Stimulated activated naive B cell treated with anti-CD40 and anti-IgM and Interleukin-4, amounts not matched to agents 10 μg/mL and 1 μg/mL and 100 μg/mL, for 72 hours (primary cell): ENCODE data around the gene TRIM58.

Experiments used
- ATAC-seq, 2 donors: fragments of 150-1000 bp; cut with Tn5 transposase; replicated peaks; 2 replicates each; pipeline ENCODE4 v1.10.0; 2021; ENCODE audit warnings: moderate library complexity in 1 of 2
- DNase-seq: peaks from one replicate; pipeline ENCODE4 v3.0.0; 2021
- H3K27ac Mint-ChIP-seq: one replicate; pipeline ENCODE4 v1.8.0; 2022; ENCODE audit warnings: mild to moderate bottlenecking, mixed read lengths
- H3K27me3 Mint-ChIP-seq, 2 donors: one replicate each; pipeline ENCODE4 v1.8.0; 2022; ENCODE audit warnings: mixed read lengths in 2 of 2
- H3K36me3 Mint-ChIP-seq, 2 donors: one replicate each; pipeline ENCODE4 v1.8.0; 2022; ENCODE audit warnings: mixed read lengths in 2 of 2, mild to moderate bottlenecking in 1 of 2
- H3K4me1 Mint-ChIP-seq, 2 donors: one replicate each; pipeline ENCODE4 v1.8.0; 2022; ENCODE audit warnings: mixed read lengths in 2 of 2, mild to moderate bottlenecking in 1 of 2
- H3K4me3 Mint-ChIP-seq, 2 donors: one replicate each; pipeline ENCODE4 v1.8.0; 2022; ENCODE audit warnings: mild to moderate bottlenecking in 2 of 2, mixed read lengths in 2 of 2, moderate library complexity in 1 of 2
- H3K9me3 Mint-ChIP-seq, 2 donors: one replicate each; pipeline ENCODE4 v1.8.0; 2022; ENCODE audit warnings: mixed read lengths in 2 of 2, mild to moderate bottlenecking in 1 of 2

Gene TRIM58

DNA sequence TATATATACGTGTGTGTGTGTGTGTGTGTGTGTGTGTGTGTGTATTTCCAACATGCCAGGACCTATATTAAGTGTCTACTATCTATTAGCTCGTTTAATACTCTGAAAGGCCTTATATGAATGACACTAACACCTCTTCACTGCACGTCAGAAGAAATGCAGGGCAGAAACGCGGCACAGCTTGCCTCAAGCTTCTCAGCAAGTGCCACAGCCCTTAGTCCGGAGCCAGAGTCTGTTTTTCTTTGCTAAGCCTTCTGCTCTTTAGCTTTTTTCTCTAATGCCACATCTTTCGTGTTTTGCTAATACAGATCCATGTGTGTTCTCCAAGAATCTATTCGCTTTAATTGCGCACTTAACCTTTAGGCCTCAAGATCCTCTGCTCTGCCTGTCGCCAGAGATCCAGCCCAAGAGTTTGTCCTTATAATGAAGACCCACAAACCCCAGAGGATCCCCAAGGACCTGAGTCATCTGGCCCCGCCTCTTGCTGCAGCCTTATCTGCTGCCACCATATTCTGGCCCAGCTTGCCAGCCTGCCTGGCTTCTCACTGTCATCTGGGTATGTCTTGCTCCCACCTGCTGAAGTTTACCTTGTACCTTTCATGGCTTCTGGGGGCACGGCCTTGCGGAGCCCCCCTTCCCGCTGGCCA, 2.0 kb upstream of the TRIM58 start:
- H3K27me3 Mint-ChIP-seq, result peaks cover 8 to 34% of the 10 kb centered on the region in 2 donors

DNA sequence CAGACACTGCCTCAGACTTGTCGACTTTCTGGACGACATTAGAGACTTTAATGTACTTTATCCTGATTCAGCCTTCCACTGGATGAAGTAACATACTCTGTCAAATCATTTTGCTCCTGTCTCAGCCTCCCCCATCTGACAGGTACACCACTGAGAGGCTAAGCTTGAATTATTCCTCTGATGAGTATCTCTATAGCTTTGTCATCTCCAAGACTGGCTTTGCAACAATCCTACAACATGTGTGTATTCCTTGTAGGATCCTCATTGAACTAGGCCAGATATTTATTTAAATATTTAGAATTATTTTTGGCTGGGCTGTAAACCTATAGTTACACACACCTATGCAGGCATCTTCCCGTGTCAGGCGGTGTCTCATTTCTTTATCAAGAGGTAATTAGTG, 1.1 kb upstream of the TRIM58 start:
- H3K4me1 Mint-ChIP-seq, result peaks cover 19 to 24% of the 10 kb centered on the region in 2 donors

More for the DNA sequence above, 2.0 kb upstream of the TRIM58 start:
- no peak overlapping the region for H3K27ac Mint-ChIP-seq
- H3K36me3 Mint-ChIP-seq, result peaks cover 0 to 1% of the 10 kb centered on the region in 2 donors
- H3K4me1 Mint-ChIP-seq, result peaks cover 19 to 24% of the 10 kb centered on the region in 2 donors
- no peak for ATAC-seq
- no peak for DNase-seq
- H3K9me3 Mint-ChIP-seq, result peaks cover 0 to 7% of the 10 kb centered on the region in 2 donors
- no peak overlapping the region for H3K4me3 Mint-ChIP-seq

DNA sequence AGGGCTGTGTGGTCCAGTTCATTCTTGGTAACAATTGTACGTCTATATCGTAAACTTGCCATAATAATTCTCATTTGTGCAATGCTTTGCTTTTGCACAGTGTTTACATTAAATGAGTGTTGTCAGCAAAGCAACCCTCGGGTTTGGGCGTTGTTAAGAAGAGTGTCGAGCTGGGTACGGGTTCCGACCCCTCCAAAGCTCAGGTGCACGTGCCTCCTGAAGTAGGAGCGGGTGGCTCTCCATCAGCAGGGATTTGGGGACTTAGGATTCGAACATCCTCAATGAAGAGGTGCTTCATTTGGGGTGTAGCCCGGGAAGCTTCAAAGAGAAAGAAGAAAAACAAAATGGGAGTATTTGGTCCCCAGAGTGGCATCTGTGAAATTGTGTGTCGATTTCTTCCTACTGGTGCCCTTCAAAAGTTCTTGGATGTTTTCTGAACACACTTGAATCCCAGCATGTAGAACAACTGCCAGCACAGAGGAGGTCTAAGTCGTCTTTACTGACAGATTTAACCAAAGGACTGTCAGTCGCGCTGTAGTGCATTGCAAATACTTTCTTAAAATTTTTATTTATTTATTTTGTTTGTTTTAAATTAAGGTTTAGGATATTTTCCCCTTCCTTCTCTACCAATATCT, 1.1 kb downstream of the TRIM58 start:
- Mint-ChIP-seq H3K36me3 (peaks cover 0 to 1% of the 10 kb centered on the region in 2 donors), H3K4me3 (peak overlapping the region; percentile 79 to 83), H3K4me1 (peaks cover 11 to 15% of the 10 kb centered on the region in 2 donors), H3K9me3 (peaks cover 0 to 1% of the 10 kb centered on the region in 2 donors), H3K27me3 (peaks cover 5 to 33% of the 10 kb centered on the region in 2 donors), H3K27ac (peak overlapping the region; percentile 76)
- ATAC-seq (peak; percentile 2 to 7), DNase-seq (no peak)

More for the DNA sequence above, 1.1 kb upstream of the TRIM58 start:
- DNase-seq (no peak), ATAC-seq (no peak)
- H3K27ac Mint-ChIP-seq, result no peak overlapping the region
- H3K27me3 Mint-ChIP-seq, result peaks cover 8 to 36% of the 10 kb centered on the region in 2 donors
- H3K9me3 Mint-ChIP-seq, result peaks cover 0 to 7% of the 10 kb centered on the region in 2 donors
- peak overlapping the region; percentile 83 to 89 for H3K4me3 Mint-ChIP-seq
- peaks cover 0 to 1% of the 10 kb centered on the region in 2 donors for H3K36me3 Mint-ChIP-seq

DNA sequence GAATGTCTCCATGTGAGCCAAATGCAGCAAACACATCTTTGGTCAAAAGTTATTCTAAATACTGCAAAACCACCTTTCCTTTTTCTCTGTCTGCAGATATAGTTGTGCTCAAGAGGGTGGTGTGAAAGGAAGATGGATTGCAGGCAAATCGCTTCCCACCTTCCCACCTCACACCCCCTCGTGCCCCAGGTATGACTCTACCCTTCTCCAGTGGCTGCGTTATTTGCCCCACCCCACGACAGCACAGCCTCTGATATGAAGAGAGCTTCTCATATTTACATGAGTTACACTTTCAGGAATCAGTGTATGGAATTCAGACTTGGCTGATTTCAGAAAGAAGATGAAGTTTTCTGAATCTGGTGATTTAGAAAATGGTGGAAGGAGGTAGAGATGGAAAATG, 5.8 kb downstream of the TRIM58 start:
- ATAC-seq (no peak), DNase-seq (no peak)
- Mint-ChIP-seq H3K36me3 (peaks cover 2 to 3% of the 10 kb centered on the region in 2 donors), H3K4me3 (no peak overlapping the region), H3K27me3 (peaks cover 0 to 12% of the 10 kb centered on the region in 2 donors), H3K9me3 (no peaks in the 10 kb centered on the region), H3K27ac (no peak overlapping the region), H3K4me1 (peaks cover 5% of the 10 kb centered on the region in 2 donors)

DNA sequence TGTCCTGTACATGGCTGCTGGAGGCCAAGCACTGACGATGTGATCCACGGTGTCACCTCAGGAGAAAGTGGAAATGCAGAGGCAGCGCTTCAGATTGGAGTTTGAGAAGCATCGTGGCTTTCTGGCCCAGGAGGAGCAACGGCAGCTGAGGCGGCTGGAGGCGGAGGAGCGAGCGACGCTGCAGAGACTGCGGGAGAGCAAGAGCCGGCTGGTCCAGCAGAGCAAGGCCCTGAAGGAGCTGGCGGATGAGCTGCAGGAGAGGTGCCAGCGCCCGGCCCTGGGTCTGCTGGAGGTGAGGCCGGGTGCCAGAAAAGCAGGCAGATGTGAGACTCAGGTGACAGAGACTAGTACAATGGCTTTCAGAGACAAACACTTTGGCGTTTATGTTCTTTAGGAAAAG, 7.7 kb downstream of the TRIM58 start:
- Mint-ChIP-seq H3K4me3 (no peak overlapping the region), H3K4me1 (no peaks in the 10 kb centered on the region), H3K27me3 (peaks cover 0 to 7% of the 10 kb centered on the region in 2 donors), H3K36me3 (peaks cover 2 to 10% of the 10 kb centered on the region in 2 donors), H3K27ac (no peak overlapping the region), H3K9me3 (peaks cover 0 to under 1% of the 10 kb centered on the region in 2 donors)
- no peak for ATAC-seq
- DNase-seq, result no peak

DNA sequence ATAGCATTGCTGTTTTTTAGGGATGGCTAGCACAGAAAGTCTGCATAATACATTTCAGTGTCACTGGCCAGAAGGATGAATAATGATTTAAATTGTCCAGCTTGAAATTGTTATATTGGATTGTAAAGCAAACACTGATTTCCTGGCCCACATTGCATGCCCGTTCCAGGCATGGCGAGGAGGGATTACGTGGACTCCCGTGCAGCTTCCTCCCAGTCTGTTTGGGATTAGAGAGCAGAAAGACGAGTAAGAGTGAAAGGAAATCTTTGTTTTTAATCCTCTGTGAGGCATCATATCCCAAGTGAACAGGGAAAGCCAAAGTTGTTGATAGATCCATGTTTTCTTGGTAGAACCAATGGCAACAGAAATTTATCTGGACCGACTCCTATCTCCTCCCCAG, 8.4 kb downstream of the TRIM58 start:
- ATAC-seq (no peak), DNase-seq (no peak)
- no peak overlapping the region for H3K27ac Mint-ChIP-seq
- H3K9me3 Mint-ChIP-seq, result peaks cover 0 to 2% of the 10 kb centered on the region in 2 donors
- no peaks in the 10 kb centered on the region for H3K4me1 Mint-ChIP-seq
- H3K36me3 Mint-ChIP-seq, result peaks cover 2 to 12% of the 10 kb centered on the region in 2 donors
- H3K27me3 Mint-ChIP-seq, result peaks cover 0 to 7% of the 10 kb centered on the region in 2 donors
- H3K4me3 Mint-ChIP-seq, result no peak overlapping the region

DNA sequence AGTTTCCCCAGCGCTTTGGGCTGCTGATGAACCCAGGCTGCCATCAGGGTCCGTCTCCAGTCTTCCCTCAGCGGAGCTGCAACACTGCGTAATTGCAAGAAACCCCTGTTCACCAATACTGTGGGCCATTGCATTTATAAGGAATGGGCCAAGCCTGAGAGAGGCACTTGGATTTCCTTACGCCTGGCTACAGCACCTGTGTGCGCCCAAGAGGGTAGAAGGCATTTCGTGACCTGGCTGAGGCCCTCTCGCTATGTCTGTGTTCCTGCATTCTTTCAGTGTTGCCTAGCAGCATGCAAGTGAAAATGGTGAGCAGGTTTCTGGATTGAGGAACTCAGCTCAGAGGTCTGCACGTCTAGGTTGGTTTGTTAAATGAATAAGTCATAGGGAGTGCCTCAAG, 26.4 kb downstream of the TRIM58 start:
- DNase-seq (no peak), ATAC-seq (no peak)
- Mint-ChIP-seq H3K27ac (no peak overlapping the region), H3K4me3 (no peak overlapping the region), H3K9me3 (no peaks in the 10 kb centered on the region), H3K4me1 (no peaks in the 10 kb centered on the region), H3K36me3 (no peaks in the 10 kb centered on the region), H3K27me3 (no peaks in the 10 kb centered on the region)

DNA sequence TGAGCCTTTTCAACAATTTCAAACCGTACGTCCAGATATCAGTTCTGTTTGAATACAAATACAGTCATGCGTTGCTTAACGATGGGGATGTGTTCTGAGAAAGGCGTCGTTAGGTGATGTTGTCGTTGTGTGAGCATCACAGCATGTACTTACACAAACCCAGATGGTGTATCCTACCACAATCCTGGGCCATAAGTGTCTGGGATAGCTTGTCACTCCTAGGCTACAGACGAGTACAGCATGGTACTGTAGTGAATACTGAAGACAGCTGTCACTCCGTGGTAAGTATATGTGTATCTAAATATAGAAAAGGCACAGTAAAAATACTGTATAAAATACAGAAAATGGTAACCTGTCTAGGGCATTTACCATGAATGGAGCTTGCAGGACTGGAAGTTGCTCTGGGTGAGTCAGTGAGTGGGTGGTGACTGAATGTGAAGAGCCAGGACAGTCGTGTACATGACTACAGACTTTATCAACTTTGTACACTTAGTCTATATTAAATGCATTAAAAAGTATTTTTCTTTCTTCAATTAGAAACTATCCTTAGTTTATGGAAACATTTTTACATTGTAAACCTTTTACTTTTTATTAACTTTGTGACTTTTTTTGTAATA, 27.9 kb downstream of the TRIM58 start:
- H3K4me3 Mint-ChIP-seq, result no peak overlapping the region
- H3K4me1 Mint-ChIP-seq, result no peaks in the 10 kb centered on the region
- H3K9me3 Mint-ChIP-seq, result no peaks in the 10 kb centered on the region
- H3K27me3 Mint-ChIP-seq, result no peaks in the 10 kb centered on the region
- no peak for ATAC-seq
- no peak overlapping the region for H3K27ac Mint-ChIP-seq
- no peak for DNase-seq
- H3K36me3 Mint-ChIP-seq, result no peaks in the 10 kb centered on the region

DNA sequence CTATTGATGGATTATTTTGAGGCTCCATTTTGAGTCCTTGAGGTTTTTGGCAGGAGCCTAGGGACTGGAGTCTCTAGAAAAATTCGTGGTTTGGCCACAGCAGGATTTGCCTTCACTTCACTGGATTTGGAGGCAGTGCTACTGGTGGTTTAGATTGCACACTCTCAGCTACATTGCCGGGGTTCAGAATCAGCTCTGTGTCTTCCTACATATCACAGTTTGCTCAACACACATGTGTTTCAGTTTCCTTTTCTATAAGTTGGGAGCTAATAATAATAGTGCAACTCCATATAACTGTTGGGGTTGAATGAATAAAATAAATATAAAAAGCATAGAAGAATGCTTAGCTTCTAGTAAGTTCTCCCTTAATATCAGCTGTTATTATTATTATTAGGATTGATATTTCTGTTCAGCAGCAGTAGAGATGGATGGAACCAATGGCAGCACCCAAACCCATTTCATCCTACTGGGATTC, 38.2 kb downstream of the TRIM58 start, which contains the start of gene OR2W3:
TSS of gene OR2W3 (plus strand) at position 425 of the 475 bp plus-strand sequence. CDS start at position 425, 0 bp downstream.
- ATAC-seq, result no peak
- Mint-ChIP-seq H3K27me3 (no peaks in the 10 kb centered on the region), H3K9me3 (peaks cover 0 to 7% of the 10 kb centered on the region in 2 donors)

DNA sequence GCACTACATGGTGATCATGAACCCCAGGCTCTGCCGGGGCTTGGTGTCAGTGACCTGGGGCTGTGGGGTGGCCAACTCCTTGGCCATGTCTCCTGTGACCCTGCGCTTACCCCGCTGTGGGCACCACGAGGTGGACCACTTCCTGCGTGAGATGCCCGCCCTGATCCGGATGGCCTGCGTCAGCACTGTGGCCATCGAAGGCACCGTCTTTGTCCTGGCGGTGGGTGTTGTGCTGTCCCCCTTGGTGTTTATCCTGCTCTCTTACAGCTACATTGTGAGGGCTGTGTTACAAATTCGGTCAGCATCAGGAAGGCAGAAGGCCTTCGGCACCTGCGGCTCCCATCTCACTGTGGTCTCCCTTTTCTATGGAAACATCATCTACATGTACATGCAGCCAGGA, 39.0 kb downstream of the TRIM58 start:
- no peak for DNase-seq
- H3K4me3 Mint-ChIP-seq, result no peak overlapping the region
- H3K36me3 Mint-ChIP-seq, result peaks cover 0 to 10% of the 10 kb centered on the region in 2 donors

More for the DNA sequence above, 38.2 kb downstream of the TRIM58 start, which contains the start of gene OR2W3:
- Mint-ChIP-seq H3K27ac (no peak within 1 kb of the TSS), H3K36me3 (peaks cover 0 to 10% of the 10 kb centered on the region in 2 donors), H3K4me3 (no peak within 1 kb of the TSS), H3K4me1 (no peaks in the 10 kb centered on the region)
- DNase-seq, result no peak

DNA sequence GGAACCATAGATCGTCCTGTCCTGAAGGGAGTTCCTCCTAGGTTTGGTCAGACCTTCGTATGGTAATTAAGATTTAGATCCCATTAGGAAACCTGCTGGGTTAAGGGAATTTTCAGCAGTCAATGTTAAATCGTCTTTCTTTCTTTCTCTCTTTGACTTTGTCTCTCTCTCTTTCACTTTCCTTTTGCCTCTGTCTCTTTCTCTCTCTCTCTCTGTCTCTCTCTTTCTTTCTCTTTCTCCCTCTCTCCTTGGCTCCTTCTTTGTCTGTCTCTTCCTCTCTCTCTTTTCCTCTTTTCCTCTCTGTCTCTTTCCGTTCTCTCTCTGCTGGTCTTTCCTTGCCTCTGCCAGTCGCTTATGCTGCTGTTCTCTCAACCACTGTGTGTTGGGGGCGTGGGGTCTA, 47.1 kb downstream of the TRIM58 start:
- peaks cover 12 to 29% of the 10 kb centered on the region in 2 donors for H3K4me1 Mint-ChIP-seq
- H3K36me3 Mint-ChIP-seq, result peaks cover 4 to 5% of the 10 kb centered on the region in 2 donors
- H3K9me3 Mint-ChIP-seq, result peaks cover 13 to 16% of the 10 kb centered on the region in 2 donors
- H3K27ac Mint-ChIP-seq, result no peak overlapping the region
- H3K27me3 Mint-ChIP-seq, result no peaks in the 10 kb centered on the region
- no peak for ATAC-seq
- no peak overlapping the region for H3K4me3 Mint-ChIP-seq
- DNase-seq, result no peak

More for the DNA sequence above, 39.0 kb downstream of the TRIM58 start:
- no peaks in the 10 kb centered on the region for H3K4me1 Mint-ChIP-seq
- peaks cover 0 to 7% of the 10 kb centered on the region in 2 donors for H3K9me3 Mint-ChIP-seq
- H3K27ac Mint-ChIP-seq, result no peak overlapping the region
- ATAC-seq, result no peak
- no peaks in the 10 kb centered on the region for H3K27me3 Mint-ChIP-seq

DNA sequence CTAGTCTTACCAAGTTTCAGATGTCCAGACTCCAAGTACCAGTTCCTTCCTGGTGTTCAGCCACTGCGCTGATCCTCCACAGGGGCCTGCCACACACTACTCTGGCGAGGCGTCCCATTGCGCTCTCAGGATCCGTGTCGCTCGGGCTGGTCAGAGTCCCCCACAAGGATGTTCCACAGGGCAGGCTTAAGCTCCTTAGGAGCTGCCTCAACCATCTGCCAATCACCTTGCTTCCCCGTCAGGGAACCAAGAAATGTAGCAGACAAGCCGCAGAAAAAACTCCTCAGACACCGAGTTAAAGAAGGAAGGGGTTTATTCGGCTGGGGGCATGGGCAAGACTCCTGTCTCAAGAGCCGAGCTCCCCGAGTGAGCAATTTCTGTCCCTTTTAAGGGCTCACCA, 48.2 kb downstream of the TRIM58 start:
- H3K4me3 Mint-ChIP-seq, result no peak overlapping the region
- H3K4me1 Mint-ChIP-seq, result peaks cover 12 to 29% of the 10 kb centered on the region in 2 donors
- H3K27ac Mint-ChIP-seq, result no peak overlapping the region
- H3K36me3 Mint-ChIP-seq, result peaks cover 4 to 5% of the 10 kb centered on the region in 2 donors
- ATAC-seq (no peak), DNase-seq (no peak)
- no peaks in the 10 kb centered on the region for H3K27me3 Mint-ChIP-seq
- H3K9me3 Mint-ChIP-seq, result peaks cover 13 to 16% of the 10 kb centered on the region in 2 donors

DNA sequence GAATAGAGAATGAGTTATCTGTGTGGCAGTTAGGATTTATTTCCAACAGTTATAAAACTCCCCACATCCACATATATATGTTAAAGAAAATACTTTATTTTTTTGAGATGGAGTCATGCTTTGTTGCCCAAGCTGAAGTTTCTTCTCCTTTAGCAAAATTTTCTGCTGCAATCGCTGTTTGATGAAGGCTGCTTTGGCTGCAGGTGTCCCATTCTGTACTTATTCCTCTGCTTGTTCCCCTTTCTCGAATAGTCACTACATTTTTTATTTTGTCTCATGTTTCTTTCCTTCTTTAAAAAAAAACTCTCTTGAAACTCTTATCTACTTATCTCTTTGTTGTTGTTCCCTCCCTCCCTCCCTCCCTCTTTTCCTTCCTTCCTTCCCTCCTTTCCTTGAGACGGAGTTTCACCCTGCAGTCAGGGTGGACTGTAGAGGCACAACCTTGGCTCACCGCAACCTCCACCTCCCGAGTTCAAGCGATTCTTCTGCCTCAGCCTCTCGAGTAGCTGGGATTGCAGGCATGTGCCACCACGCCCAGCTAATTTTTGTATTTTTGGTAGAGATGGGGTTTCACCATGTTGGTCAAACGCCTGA, 49.0 kb downstream of the TRIM58 start:
- Mint-ChIP-seq H3K4me3 (peak overlapping the region; percentile 80 to 83), H3K4me1 (peaks cover 12 to 29% of the 10 kb centered on the region in 2 donors), H3K36me3 (peaks cover 4 to 5% of the 10 kb centered on the region in 2 donors), H3K9me3 (peaks cover 13 to 16% of the 10 kb centered on the region in 2 donors), H3K27ac (peak overlapping the region; percentile 37), H3K27me3 (no peaks in the 10 kb centered on the region)
- DNase-seq, result no peak
- peak; percentile 39 to 41 for ATAC-seq

DNA sequence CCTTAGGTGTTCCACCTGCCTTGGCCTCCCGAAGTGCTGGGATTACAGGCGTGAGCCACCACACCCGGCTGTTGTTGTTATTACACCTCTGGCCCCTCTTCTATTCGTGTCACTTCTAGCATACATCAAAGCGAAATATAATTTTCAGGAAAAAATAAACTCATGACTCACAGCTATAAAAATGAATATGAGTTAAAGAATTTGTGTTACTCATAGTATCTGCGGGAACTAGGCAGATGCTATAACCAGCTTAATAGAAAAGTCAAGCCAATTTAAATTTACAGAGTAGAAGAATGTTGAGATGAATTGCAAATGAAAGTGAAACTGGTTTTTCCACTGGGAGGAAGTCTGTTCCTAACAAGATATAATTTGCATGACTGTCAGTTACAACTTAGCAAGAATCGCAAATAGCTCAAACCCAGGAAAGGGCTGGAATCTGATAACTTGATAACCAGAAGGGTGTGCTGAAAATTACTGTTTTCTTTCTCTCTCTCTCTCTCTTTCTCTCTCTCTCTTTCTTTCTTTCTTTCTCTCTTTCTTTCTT, 49.6 kb downstream of the TRIM58 start:
- ATAC-seq (peak; percentile 60 to 64), DNase-seq (no peak)
- Mint-ChIP-seq H3K4me1 (peaks cover 12 to 29% of the 10 kb centered on the region in 2 donors), H3K27ac (peak overlapping the region; percentile 37), H3K27me3 (no peaks in the 10 kb centered on the region), H3K9me3 (peaks cover 13 to 16% of the 10 kb centered on the region in 2 donors), H3K4me3 (peak overlapping the region; percentile 80 to 83), H3K36me3 (peaks cover 4 to 5% of the 10 kb centered on the region in 2 donors)
